Neural progenitor cell (in vitro differentiated cells): ENCODE results near the gene PODXL2. TPM values are rescaled to one million over a fixed set of nuclear protein-coding genes. Genes with fewer than 3 reads are reported as not detected.

Experiments used
- DNase-seq: peaks from one replicate; pipeline ENCODE4 v3.0.0-alpha.2; 2016; ENCODE audit warnings: low spot score
- H2AFZ ChIP-seq: fragments of 200-600 bp; sonication (generic); replicated peaks from 2 replicates; pipeline ENCODE4 v1.6.1; 2016; ENCODE audit warnings: antibody characterized with exemption
- H3F3A ChIP-seq: fragments of 200-600 bp; sonication (generic); 2 replicates; pipeline ENCODE4 v1.6.1; 2016; ENCODE audit warnings: antibody characterized with exemption, low read depth
- H3K27ac ChIP-seq: fragments of 200-600 bp; sonication (generic); 2 replicates; pipeline ENCODE4 v1.5.1; 2016; ENCODE audit warnings: mild to moderate bottlenecking
- H3K27me3 ChIP-seq: fragments of 200-600 bp; sonication (generic); 2 replicates; pipeline ENCODE4 v1.6.1; 2016; ENCODE audit warnings: mild to moderate bottlenecking, moderate library complexity
- H3K36me3 ChIP-seq: fragments of 200-600 bp; sonication (generic); 2 replicates; pipeline ENCODE4 v1.5.1; 2016
- H3K4me1 ChIP-seq: fragments of 200-600 bp; sonication (generic); 2 replicates; pipeline ENCODE4 v1.6.1; 2016; ENCODE audit warnings: mixed run types
- H3K4me2 ChIP-seq: fragments of 200-600 bp; sonication (generic); 2 replicates; pipeline ENCODE4 v1.6.1; 2016
- H3K4me3 ChIP-seq: fragments of 200-600 bp; sonication (generic); 2 replicates; pipeline ENCODE4 v1.5.1; 2016
- H3K79me2 ChIP-seq: fragments of 200-600 bp; sonication (generic); 2 replicates; pipeline ENCODE4 v1.6.1; 2016; ENCODE audit warnings: low read depth
- H3K9ac ChIP-seq: fragments of 200-600 bp; sonication (generic); 2 replicates; pipeline ENCODE4 v1.6.1; 2016
- H3K9me3 ChIP-seq: fragments of 200-600 bp; sonication (generic); 2 replicates; pipeline ENCODE4 v1.5.1; 2016; ENCODE audit warnings: low read depth
- H4K20me1 ChIP-seq: fragments of 200-600 bp; sonication (generic); 2 replicates; pipeline ENCODE4 v1.6.1; 2016; ENCODE audit warnings: low read depth
- H3K27ac Mint-ChIP-seq: 3 replicates; pipeline ENCODE4 v1.8.0; 2021; ENCODE audit warnings: mixed read lengths
- H3K27me3 Mint-ChIP-seq: 2 replicates; pipeline ENCODE4 v1.8.0; 2022; ENCODE audit warnings: low read depth, mild to moderate bottlenecking, inconsistent platforms, moderate library complexity, mixed read lengths; ENCODE audit not compliant: insufficient read depth
- H3K36me3 Mint-ChIP-seq: 3 replicates; pipeline ENCODE4 v1.8.0; 2021; ENCODE audit warnings: mixed read lengths
- H3K4me1 Mint-ChIP-seq: 3 replicates; pipeline ENCODE4 v1.8.0; 2021; ENCODE audit warnings: mixed read lengths
- H3K4me3 Mint-ChIP-seq: 3 replicates; pipeline ENCODE4 v1.8.0; 2021; ENCODE audit warnings: mild to moderate bottlenecking, moderate library complexity, mixed read lengths
- H3K9me3 Mint-ChIP-seq: 3 replicates; pipeline ENCODE4 v1.8.0; 2020; ENCODE audit warnings: mixed read lengths
- CTCF ChIP-seq: fragments of 200-600 bp; sonication (generic); IDR thresholded peaks from 2 replicates; pipeline ENCODE4 v1.5.1; 2017; ENCODE audit warnings: antibody characterized with exemption, mild to moderate bottlenecking
- EZH2 ChIP-seq: fragments of 200-600 bp; sonication (generic); IDR thresholded peaks from 2 replicates; pipeline ENCODE4 v1.6.1; 2017; ENCODE audit warnings: antibody characterized with exemption, mild to moderate bottlenecking, moderate library complexity
- EZH2phosphoT487 ChIP-seq: fragments of 200-600 bp; sonication (generic); IDR thresholded peaks from 2 replicates; pipeline ENCODE4 v1.6.1; 2017; ENCODE audit warnings: antibody characterized with exemption
- total RNA-seq: library from RNA; depleted of rRNA; stranded (reverse); fragments of >200 nt; gene quantifications from 2 replicates; pipeline ENCODE4 v1.2.3, GENCODE V29; 2015; ENCODE audit warnings: low replicate concordance

PODXL2 gene
- total RNA-seq, 1 donor from 2014 or later: 18.4 TPM

DNA sequence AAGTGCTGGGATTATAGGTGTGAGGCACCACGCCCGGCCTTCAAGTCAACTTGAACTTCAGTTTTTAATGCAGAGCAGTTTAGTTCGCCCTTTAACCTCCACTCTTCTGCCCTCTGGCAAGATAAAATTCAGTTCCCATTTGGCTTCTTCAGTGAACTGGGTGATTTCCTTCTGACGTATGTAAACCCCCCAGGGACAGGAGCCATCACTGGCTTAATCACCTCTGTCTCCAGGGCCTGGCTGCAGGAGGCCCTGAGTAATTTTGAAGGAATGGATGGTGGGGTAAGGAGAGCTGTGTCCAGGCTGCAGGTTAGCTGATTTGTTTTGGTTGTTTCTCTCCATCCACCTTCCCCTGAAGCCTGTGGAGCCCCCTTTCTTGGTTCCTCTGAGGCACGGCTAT lies 18.9 kb upstream of the PODXL2 start:
- Histone ChIP-seq H3K36me3 (no peaks in the 10 kb centered on the region), H3K79me2 (peaks cover 49% of the 10 kb centered on the region), H3K4me2 (no peak overlapping the region), H3K9ac (no peak overlapping the region), H4K20me1 (peaks cover 81% of the 10 kb centered on the region), H3K4me1 (peaks cover 6% of the 10 kb centered on the region), H3K9me3 (no peaks in the 10 kb centered on the region), H2AFZ (no peak overlapping the region), H3K27ac (no peak overlapping the region), H3K27me3 (no peaks in the 10 kb centered on the region), H3F3A (no peaks in the 10 kb centered on the region), H3K4me3 (no peak overlapping the region)
- no peaks in the 10 kb centered on the region for H3K4me1 Mint-ChIP-seq
- H3K36me3 Mint-ChIP-seq: peaks cover 60% of the 10 kb centered on the region
- TF ChIP-seq CTCF (no peak), EZH2phosphoT487 (no peak), EZH2 (no peak)
- no peak for DNase-seq
- no peaks in the 10 kb centered on the region for H3K9me3 Mint-ChIP-seq
- H3K27me3 Mint-ChIP-seq: peaks cover 6% of the 10 kb centered on the region
- H3K27ac Mint-ChIP-seq: no peak overlapping the region
- H3K4me3 Mint-ChIP-seq: no peak overlapping the region

DNA sequence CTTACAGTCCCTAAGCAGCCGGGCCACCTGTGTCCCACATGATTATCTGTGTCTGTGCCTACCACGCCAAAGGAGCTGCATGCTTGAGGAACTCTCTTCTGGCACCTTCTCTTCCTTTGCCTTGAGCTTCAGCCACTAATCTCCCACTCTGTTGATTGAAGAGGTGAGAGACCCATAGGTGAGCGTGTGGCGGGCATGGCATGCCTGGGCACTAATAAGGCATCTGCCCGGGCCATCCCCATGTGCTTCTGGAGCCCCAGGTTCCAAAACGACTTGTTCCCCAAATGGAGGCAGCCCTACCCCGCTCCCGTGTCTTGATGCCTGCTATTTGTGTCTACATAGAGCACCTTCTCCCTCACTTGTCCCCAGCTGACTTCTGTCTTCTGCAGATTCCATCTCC lies 17.7 kb upstream of the PODXL2 start:
- H4K20me1 ChIP-seq: peaks cover 84% of the 10 kb centered on the region
- H3K4me1 Mint-ChIP-seq: no peaks in the 10 kb centered on the region
- peaks cover 59% of the 10 kb centered on the region for H3K36me3 Mint-ChIP-seq
- no peak for DNase-seq
- H3K9me3 Mint-ChIP-seq: no peaks in the 10 kb centered on the region
- H3K9ac ChIP-seq: no peak overlapping the region
- TF ChIP-seq CTCF (no peak), EZH2phosphoT487 (no peak), EZH2 (no peak)
- no peaks in the 10 kb centered on the region for H3K9me3 ChIP-seq
- no peak overlapping the region for H3K27ac Mint-ChIP-seq
- no peak overlapping the region for H3K4me3 ChIP-seq
- no peaks in the 10 kb centered on the region for H3K36me3 ChIP-seq
- H3K4me1 ChIP-seq: peaks cover 6% of the 10 kb centered on the region
- peaks cover 5% of the 10 kb centered on the region for H3K27me3 Mint-ChIP-seq
- no peak overlapping the region for H2AFZ ChIP-seq
- no peak overlapping the region for H3K4me2 ChIP-seq
- H3K4me3 Mint-ChIP-seq: no peak overlapping the region
- no peaks in the 10 kb centered on the region for H3F3A ChIP-seq
- no peak overlapping the region for H3K27ac ChIP-seq
- H3K27me3 ChIP-seq: no peaks in the 10 kb centered on the region
- peaks cover 49% of the 10 kb centered on the region for H3K79me2 ChIP-seq

- TF ChIP-seq CTCF (no peak), EZH2phosphoT487 (no peak), EZH2 (no peak)
- Histone ChIP-seq H3K27me3 (no peaks in the 10 kb centered on the region), H3K9me3 (no peaks in the 10 kb centered on the region), H3K4me1 (peaks cover 6% of the 10 kb centered on the region), H3K36me3 (no peaks in the 10 kb centered on the region), H4K20me1 (peaks cover 76% of the 10 kb centered on the region), H3K4me3 (no peak overlapping the region), H3K79me2 (peaks cover 49% of the 10 kb centered on the region), H3K27ac (no peak overlapping the region), H3K9ac (no peak overlapping the region), H2AFZ (no peak overlapping the region), H3K4me2 (no peak overlapping the region), H3F3A (no peaks in the 10 kb centered on the region)
- Mint-ChIP-seq H3K27ac (no peak overlapping the region), H3K36me3 (peaks cover 61% of the 10 kb centered on the region), H3K4me1 (no peaks in the 10 kb centered on the region), H3K4me3 (no peak overlapping the region), H3K9me3 (no peaks in the 10 kb centered on the region), H3K27me3 (peaks cover 4% of the 10 kb centered on the region)
- no peak for DNase-seq
These were observed 16.0 kb upstream of the PODXL2 start for GRCh38 chr3:127612966-127613365.
